Body of pancreas (tissue), 4 donors: ENCODE measurements around the gene VPS37D. TPM values are rescaled to one million over a fixed set of nuclear protein-coding genes. Genes with fewer than 3 reads are reported as not detected.

Experiments used
- ATAC-seq: fragments of 150-250 bp; one replicate; pipeline ENCODE4 v1.9.1; 2016
- DNase-seq, 4 donors: peaks; one replicate each; pipeline ENCODE4 v3.0.0-alpha.2; 2019
- H3K27ac ChIP-seq, 4 donors: fragments of 200-600 bp; sonication (generic); 1 replicate in 3 of 4; 2 replicates in 1 of 4; pipeline versions ENCODE4 v1.5.1 to v1.6.1; 2016 to 2019; ENCODE audit warnings: mild to moderate bottlenecking in 1 of 4, mixed read lengths in 1 of 4, moderate library complexity in 1 of 4
- H3K27me3 ChIP-seq, 2 donors: fragments of 200-600 bp; sonication (generic); one replicate each; pipeline ENCODE4 v1.6.0; 2016; ENCODE audit warnings: mild to moderate bottlenecking in 1 of 2
- H3K36me3 ChIP-seq, 2 donors: fragments of 200-600 bp; sonication (generic); replicated peaks in 1 of 2; 2 replicates each; pipeline ENCODE4 v1.5.1; 2016; ENCODE audit warnings: low read depth in 2 of 2; ENCODE audit not compliant: insufficient read depth in 1 of 2
- H3K4me1 ChIP-seq: fragments of 200-600 bp; sonication (generic); one replicate; pipeline ENCODE4 v1.6.0; 2016
- H3K4me3 ChIP-seq, 2 donors: fragments of 200-600 bp; sonication (generic); 1 replicate in 1 of 2; 2 replicates in 1 of 2; pipeline ENCODE4 v1.5.1; 2016 to 2019
- H3K9me3 ChIP-seq, 3 donors: fragments of 200-600 bp; sonication (generic); 1 replicate in 2 of 3; 2 replicates in 1 of 3; pipeline ENCODE4 v1.5.1; 2016
- POLR2A ChIP-seq, 3 donors: fragments of 450-650 bp; IDR thresholded peaks; one replicate each; pipeline ENCODE4 v1.6.1; 2016; ENCODE audit warnings: antibody characterized with exemption in 3 of 3, mild to moderate bottlenecking in 2 of 3
- WGBS, 2 donors: methylation state at CpG; one replicate each; pipeline ENCODE4 v1.1.5; 2017; 5-methylcytosine and 5-hydroxymethylcytosine counted together
- intact Hi-C: fragments of 100-400 bp; cut with DNase I; formaldehyde crosslinking; loops from one replicate; pipeline ENCODE4 v1.15.1; 2023
- total RNA-seq, 2 donors: library from RNA; depleted of rRNA; stranded (reverse); fragments of >200 nt; gene quantifications; one replicate each; pipeline ENCODE4 v1.1.0, GENCODE V29; 2016
- TF ChIP-seq, protein P1 (sequence below), 7 experiments: fragments of 450-650 bp in 4 of 7; fragments of 200-600 bp in 3 of 7; sonication (generic) in 3 of 7; IDR thresholded peaks; one replicate each; pipeline ENCODE4 v1.5.1; 2016 to 2019; ENCODE audit warnings: antibody characterized with exemption in 7 of 7

Gene VPS37D
- total RNA-seq, 2 donors from 2014 or later: 1.3 to 6.0 TPM

DNA sequence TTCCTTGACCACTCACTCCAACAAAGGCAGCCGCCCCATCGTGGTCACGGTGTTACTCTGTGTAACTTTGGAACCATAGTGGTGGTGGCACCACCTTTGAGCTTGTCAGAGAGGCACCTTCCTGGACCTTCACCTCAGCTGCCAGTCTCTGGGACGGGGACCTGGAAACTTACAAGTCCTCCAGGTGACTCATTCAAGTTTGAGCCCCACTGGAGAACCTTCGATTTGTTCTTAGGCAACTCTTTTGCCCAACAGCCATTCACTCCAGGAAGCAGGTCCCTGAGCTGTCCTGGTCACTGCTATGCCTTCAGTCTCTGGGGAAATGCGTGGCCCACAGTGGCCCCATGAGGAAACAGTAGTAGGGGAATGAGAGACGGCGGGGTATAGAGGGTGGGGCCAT, 34.6 kb downstream of the VPS37D start:
- 78 to 91% methylated on average over 8 of the region's 8 CpGs for WGBS, 2 donors
- H3K9me3 ChIP-seq: no peaks in the 10 kb centered on the region

DNA sequence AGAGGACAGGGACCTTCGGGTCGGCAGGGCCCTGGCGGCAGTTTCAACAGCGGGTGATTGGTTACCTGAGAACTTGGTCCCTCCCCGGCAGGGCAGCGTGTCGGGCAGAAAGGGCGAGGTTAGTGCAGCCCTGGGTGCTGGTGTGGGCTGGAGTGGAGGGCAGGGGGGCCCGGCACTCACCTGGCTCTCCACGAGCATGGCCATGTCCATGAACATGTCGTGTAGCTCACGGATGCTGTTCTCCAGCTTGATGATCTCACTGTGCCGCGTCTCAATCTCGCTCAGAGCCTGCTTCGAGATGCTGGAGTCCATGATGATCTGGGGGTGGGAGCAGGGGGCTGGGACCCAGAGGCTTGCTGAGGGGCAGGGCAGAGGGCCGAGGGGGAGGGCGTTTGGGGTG, 35.0 kb downstream of the VPS37D start:
- intact Hi-C loops: no loop called here
- no peaks in the 10 kb centered on the region for H3K9me3 ChIP-seq
- no peak overlapping the region for H3K27ac ChIP-seq
- TF ChIP-seq POLR2A (IDR thresholded peaks at IDR 0.05): no peak
- TF ChIP-seq, protein P1, sequence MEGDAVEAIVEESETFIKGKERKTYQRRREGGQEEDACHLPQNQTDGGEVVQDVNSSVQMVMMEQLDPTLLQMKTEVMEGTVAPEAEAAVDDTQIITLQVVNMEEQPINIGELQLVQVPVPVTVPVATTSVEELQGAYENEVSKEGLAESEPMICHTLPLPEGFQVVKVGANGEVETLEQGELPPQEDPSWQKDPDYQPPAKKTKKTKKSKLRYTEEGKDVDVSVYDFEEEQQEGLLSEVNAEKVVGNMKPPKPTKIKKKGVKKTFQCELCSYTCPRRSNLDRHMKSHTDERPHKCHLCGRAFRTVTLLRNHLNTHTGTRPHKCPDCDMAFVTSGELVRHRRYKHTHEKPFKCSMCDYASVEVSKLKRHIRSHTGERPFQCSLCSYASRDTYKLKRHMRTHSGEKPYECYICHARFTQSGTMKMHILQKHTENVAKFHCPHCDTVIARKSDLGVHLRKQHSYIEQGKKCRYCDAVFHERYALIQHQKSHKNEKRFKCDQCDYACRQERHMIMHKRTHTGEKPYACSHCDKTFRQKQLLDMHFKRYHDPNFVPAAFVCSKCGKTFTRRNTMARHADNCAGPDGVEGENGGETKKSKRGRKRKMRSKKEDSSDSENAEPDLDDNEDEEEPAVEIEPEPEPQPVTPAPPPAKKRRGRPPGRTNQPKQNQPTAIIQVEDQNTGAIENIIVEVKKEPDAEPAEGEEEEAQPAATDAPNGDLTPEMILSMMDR (IDR thresholded peaks at IDR 0.05): no peak
- H3K4me1 ChIP-seq: no peaks in the 10 kb centered on the region
- DNase-seq (no peak), ATAC-seq (no peak)
- peaks cover 0 to 6% of the 10 kb centered on the region in 2 donors for H3K36me3 ChIP-seq
- no peak overlapping the region for H3K4me3 ChIP-seq
- WGBS, 2 donors: 87% methylated on average over 17 of the region's 18 CpGs; no CpG with 5 or more reads in 1 of the 2 donors
- H3K27me3 ChIP-seq: no peaks in the 10 kb centered on the region

More for the DNA sequence above, 34.6 kb downstream of the VPS37D start:
- Histone ChIP-seq H3K4me1 (no peaks in the 10 kb centered on the region), H3K27ac (no peak overlapping the region), H3K27me3 (no peaks in the 10 kb centered on the region), H3K4me3 (no peak overlapping the region), H3K36me3 (peaks cover 0 to 6% of the 10 kb centered on the region in 2 donors)
- ATAC-seq (no peak), DNase-seq (no peak)
- intact Hi-C loops: no loop called here
- TF ChIP-seq, protein P1 (IDR thresholded peaks at IDR 0.05): no peak

DNA sequence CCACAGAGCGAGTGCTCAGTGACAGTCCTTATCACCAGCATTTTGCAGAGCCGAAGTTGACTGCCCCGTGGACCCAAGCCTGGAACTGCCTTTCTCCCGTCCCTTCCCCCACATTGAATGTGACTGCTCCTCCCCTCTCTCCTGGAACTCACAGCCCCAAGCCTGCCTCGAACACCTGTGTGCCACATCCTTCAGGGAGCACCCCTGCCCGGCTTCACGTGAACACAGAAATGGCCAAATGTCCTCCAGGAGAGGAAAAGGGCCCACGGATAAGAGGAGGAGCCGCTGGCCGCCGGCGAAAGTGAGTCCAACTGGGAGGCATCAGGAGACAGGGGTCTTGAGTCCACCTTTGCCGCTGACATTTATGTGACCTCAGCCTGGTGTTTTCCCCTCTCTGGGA, 35.6 kb downstream of the VPS37D start:
- H3K27me3 ChIP-seq: no peaks in the 10 kb centered on the region
- no peak overlapping the region for H3K4me3 ChIP-seq
- DNase-seq (no peak), ATAC-seq (no peak)
- no peaks in the 10 kb centered on the region for H3K4me1 ChIP-seq
- H3K9me3 ChIP-seq: no peaks in the 10 kb centered on the region
- WGBS, 2 donors: 71 to 74% methylated on average over 13 of the region's 13 CpGs
- H3K27ac ChIP-seq: no peak overlapping the region
- peaks cover 0 to 5% of the 10 kb centered on the region in 2 donors for H3K36me3 ChIP-seq
- intact Hi-C loops: no loop called here
- no peak for TF ChIP-seq POLR2A (IDR thresholded peaks at IDR 0.05)
- TF ChIP-seq, protein P1 (IDR thresholded peaks at IDR 0.05): no peak

DNA sequence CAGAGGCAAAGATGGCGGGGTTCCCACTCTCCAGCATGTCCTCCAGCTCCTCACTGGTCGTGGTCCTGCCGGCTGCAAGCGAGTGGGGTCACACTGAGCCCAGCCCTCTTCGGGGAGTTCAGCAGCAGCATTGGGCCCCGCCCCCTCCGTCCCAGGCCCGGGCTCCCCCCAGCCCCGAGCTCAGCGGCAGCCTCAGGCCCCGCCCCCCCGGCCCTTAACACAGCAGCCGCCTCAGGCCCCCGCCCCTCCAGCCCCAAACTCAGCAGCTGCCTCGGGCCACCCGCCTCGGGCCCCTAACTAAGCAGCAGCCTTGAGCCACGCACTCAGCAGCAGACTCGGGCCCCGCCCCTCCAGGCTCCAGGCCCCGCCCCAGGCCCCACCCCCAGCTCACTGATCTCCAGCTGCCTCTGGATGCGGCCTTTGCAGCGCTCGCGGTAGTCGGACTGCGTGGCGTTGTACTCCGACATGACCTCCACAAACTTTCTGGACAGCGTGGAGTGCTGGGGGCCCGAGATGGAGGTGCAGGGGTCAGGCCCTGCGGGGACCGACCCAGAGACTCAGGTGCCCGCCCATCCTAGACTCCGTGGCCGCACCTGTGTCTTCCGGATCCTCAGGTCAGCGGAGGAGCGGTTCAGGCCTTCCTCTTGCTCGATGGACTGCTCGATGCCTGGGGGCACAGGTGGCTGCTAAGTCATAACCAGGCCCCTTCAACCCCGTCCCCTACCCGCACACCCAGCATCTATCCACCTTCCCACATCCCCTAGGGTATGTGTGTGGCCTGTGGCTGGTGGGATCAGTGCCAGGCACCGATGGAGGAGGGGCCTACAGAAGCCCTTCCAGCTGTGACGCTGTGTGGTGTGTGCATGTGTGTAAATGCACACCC, 36.4 kb downstream of the VPS37D start:
- Histone ChIP-seq H3K4me1 (no peaks in the 10 kb centered on the region), H3K36me3 (peaks cover 0 to 2% of the 10 kb centered on the region in 2 donors), H3K4me3 (no peak overlapping the region), H3K27ac (no peak overlapping the region), H3K9me3 (no peaks in the 10 kb centered on the region), H3K27me3 (no peaks in the 10 kb centered on the region)
- ATAC-seq: no peak
- intact Hi-C loops: no loop called here
- WGBS, 2 donors: 40 to 56% methylated on average over 3 to 41 of the region's 45 CpGs
- peak in 2 of 4 donors; percentile 40 to 57 for DNase-seq
- TF ChIP-seq, protein P1 (IDR thresholded peaks at IDR 0.05): no peak
- TF ChIP-seq POLR2A (IDR thresholded peaks at IDR 0.05): no peak
